Stimulated activated CD4-positive, alpha-beta T cell treated with anti-CD3 and anti-CD28 coated beads, TNF-alpha, amount 100 ng/mL, for 1 hour (primary cell): ENCODE results near the gene SCGB1C1.
A peak's percentile ranks its signal among the peaks of the same experiment; 100 is the strongest.

ENCODE experiments used
- DNase-seq, 3 donors: peaks; one replicate each; pipeline ENCODE4 v3.0.0-alpha.2; 2020; ENCODE audit warnings: low read depth in 3 of 3, low spot score in 1 of 3

SCGB1C1 gene

GRCh38 chr11:205221-206001, 12.5 kb downstream of the SCGB1C1 start:
- DNase-seq: no peak

GRCh38 chr11:206002-206384, 13.1 kb downstream of the SCGB1C1 start:
- no peak for DNase-seq

GRCh38 chr11:206526-207207, 13.8 kb downstream of the SCGB1C1 start:
- no peak for DNase-seq

- peak; percentile 96 to 97 (median 96) for DNase-seq
These were observed 14.5 kb downstream of the SCGB1C1 start, which contains the start of the genes BET1L and RIC8A for GRCh38 chr11:207208-207862. Gene BET1L, minus strand, starts transcription at chr11:207399. Its CDS starts 78 bp downstream, at chr11:207321. Gene RIC8A, plus strand, starts transcription at chr11:207708. Its CDS starts 1,147 bp downstream, at chr11:208855.

- DNase-seq: peak in 1 of 3 donors; percentile 19
These were observed 14.9 kb downstream of the SCGB1C1 start for GRCh38 chr11:207863-208180.

- DNase-seq: peak; percentile 53 to 68 (median 64)
These were observed 15.5 kb downstream of the SCGB1C1 start for GRCh38 chr11:208181-208916.

GRCh38 chr11:208917-209260, 16.0 kb downstream of the SCGB1C1 start:
- no peak for DNase-seq

- no peak for DNase-seq
These were observed 16.6 kb downstream of the SCGB1C1 start for GRCh38 chr11:209275-210121.

GRCh38 chr11:210122-210802, 17.4 kb downstream of the SCGB1C1 start:
- DNase-seq: no peak

GRCh38 chr11:210803-211180, 17.9 kb downstream of the SCGB1C1 start:
- DNase-seq: no peak

GRCh38 chr11:211295-211694, 18.4 kb downstream of the SCGB1C1 start:
- no peak for DNase-seq

GRCh38 chr11:211741-212140, 18.9 kb downstream of the SCGB1C1 start:
- no peak for DNase-seq

- no peak for DNase-seq
These were observed 19.5 kb downstream of the SCGB1C1 start for GRCh38 chr11:212150-213100.

- DNase-seq: no peak
These were observed 20.2 kb downstream of the SCGB1C1 start for GRCh38 chr11:213111-213510.

GRCh38 chr11:214083-214482, 21.2 kb downstream of the SCGB1C1 start:
- no peak for DNase-seq

- no peak for DNase-seq
These were observed 22.7 kb downstream of the SCGB1C1 start for GRCh38 chr11:215581-216037.

- DNase-seq: no peak
These were observed 23.4 kb downstream of the SCGB1C1 start for GRCh38 chr11:216081-216974.

GRCh38 chr11:217704-218103, 24.8 kb downstream of the SCGB1C1 start:
- no peak for DNase-seq
